GM12878 (cell line): ENCODE data around the gene MAN2B1. TPM values are rescaled to one million over a fixed set of nuclear protein-coding genes. Genes with fewer than 3 reads are reported as not detected.

Source experiments
- BACH1 ChIP-seq: fragments of 450-650 bp; IDR thresholded peaks from 2 replicates; pipeline ENCODE4 v1.6.1; 2017; ENCODE audit warnings: mild to moderate bottlenecking, borderline replicate concordance
- CREM ChIP-seq: IDR thresholded peaks from 2 replicates; pipeline ENCODE4 v1.6.1; 2014; ENCODE audit warnings: antibody characterized with exemption, low read depth
- DPF2 ChIP-seq: fragments of 450-650 bp; IDR thresholded peaks from 2 replicates; pipeline ENCODE4 v1.6.1; 2017; ENCODE audit warnings: mild to moderate bottlenecking
- IRF5 ChIP-seq: fragments of 450-650 bp; IDR thresholded peaks from 2 replicates; pipeline ENCODE4 v1.6.1; 2017; ENCODE audit warnings: borderline replicate concordance
- KLF5 ChIP-seq: fragments of 450-650 bp; IDR thresholded peaks from 2 replicates; pipeline ENCODE4 v1.6.1; 2014; ENCODE audit warnings: mild to moderate bottlenecking; ENCODE audit not compliant: partially characterized antibody
- MAX ChIP-seq: IDR thresholded peaks from 2 replicates; pipeline ENCODE4 v1.6.1; 2012; ENCODE audit warnings: low read depth, low read length, improper control_type of control experiment
- MXI1 ChIP-seq: fragments of 150-350 bp; IDR thresholded peaks from 2 replicates; pipeline ENCODE4 v1.6.1; 2011; ENCODE audit warnings: low read depth, mild to moderate bottlenecking, inconsistent platforms, low read length, improper control_type of control experiment
- NFIC ChIP-seq: IDR thresholded peaks from 2 replicates; pipeline ENCODE4 v1.6.1; 2012; ENCODE audit warnings: low read depth, mild to moderate bottlenecking, inconsistent platforms, low read length, moderate library complexity
- NFYA ChIP-seq: IDR thresholded peaks from 2 replicates; pipeline ENCODE4 v1.6.1; 2011; ENCODE audit warnings: low read depth, mild to moderate bottlenecking, low read length, improper control_type of control experiment, borderline replicate concordance
- SMARCA5 ChIP-seq: fragments of 450-650 bp; IDR thresholded peaks from 2 replicates; pipeline ENCODE4 v1.6.1; 2017; ENCODE audit warnings: mild to moderate bottlenecking
- WRNIP1 ChIP-seq: IDR thresholded peaks from 2 replicates; pipeline ENCODE4 v1.6.1; 2011; ENCODE audit warnings: low read depth, low read length, improper control_type of control experiment, borderline replicate concordance
- YY1 ChIP-seq: IDR thresholded peaks from 2 replicates; pipeline ENCODE4 v1.6.1; 2011; ENCODE audit warnings: low read depth, mild to moderate bottlenecking, low read length
- ZSCAN29 ChIP-seq: fragments of 450-650 bp; IDR thresholded peaks from 2 replicates; pipeline ENCODE4 v1.6.1; 2017; ENCODE audit warnings: mild to moderate bottlenecking, moderate library complexity
- polyA plus RNA-seq, 11 experiments: library from polyadenylated mRNA; depleted of rRNA in 4 of 11; unstranded in 6 of 11; stranded (reverse) in 5 of 11; fragments of >200 nt; fragmentation: Nextera tagmentation in 4 of 11; fragmentation: Illumina TruSeq in 1 of 11; extraction: Ambion mirVana in 4 of 11; extraction: Trizol in 1 of 11; gene quantifications; 1 replicate in 1 of 11; 2 replicates in 10 of 11; pipeline versions ENCODE4 v1.2.1 to v1.2.3, GENCODE V29; 2011 to 2016; ENCODE audit warnings: inconsistent platforms in 2 of 11, missing spikeins in 2 of 11, low read depth in 1 of 11
- total RNA-seq, 4 experiments: library from RNA; depleted of rRNA in 3 of 4; stranded (reverse); fragments of >200 nt in 3 of 4; fragmentation: Illumina TruSeq in 1 of 4; extraction: Trizol in 1 of 4; gene quantifications; 2 replicates each; pipeline versions ENCODE4 v1.2.1 to v1.2.3, GENCODE V29; 2013 to 2021

Gene MAN2B1
- total and polyA plus RNA-seq, 10 of the 15 experiments (the other 5 are each of a cell fraction or from before 2014, with no cell fraction given) = 7.6 to 224 (median 81.4) TPM

- TF ChIP-seq SMARCA5 = 0 out of 2 replicates have a peak, but pooled peaks have one; percentile 74
- 0 out of 2 replicates have a peak, but pooled peaks have one; percentile 64 for TF ChIP-seq WRNIP1
- peak; percentile 53; the same call in 1 of the 2 replicates for TF ChIP-seq DPF2
- TF ChIP-seq NFYA = no peak
- TF ChIP-seq CREM = peak; percentile 46; the same call in 1 of the 2 replicates
- TF ChIP-seq IRF5 = no peak
- TF ChIP-seq KLF5 = peak; percentile 39
- peak; percentile 72; the same call in 1 of the 2 replicates for TF ChIP-seq ZSCAN29
- peak; percentile 55; the same call in 1 of the 2 replicates for TF ChIP-seq YY1
- TF ChIP-seq MXI1 = peak; percentile 41; the same call in 1 of the 2 replicates
- peak; percentile 52; the same call in 1 of the 2 replicates for TF ChIP-seq MAX
- TF ChIP-seq NFIC = no peak
- no peak for TF ChIP-seq BACH1
These were observed 26.5 kb downstream of the MAN2B1 start (continued) for GRCh38 chr19:12639901-12640613.
